BJ (cell line): Measurements from ENCODE around the gene AKR1B1. TPM values are rescaled to one million over a fixed set of nuclear protein-coding genes. Genes with fewer than 3 reads are reported as not detected.

Experiments used
- CTCF ChIA-PET: fragments of 350-600 bp; formaldehyde crosslinking; extraction: SDS; loops from one replicate; lab custom pipeline; 2021; ENCODE audit warnings: antibody characterized with exemption, inconsistent platforms; lab: Yijun Ruan, JAX
- POLR2A ChIA-PET: fragments of 300-600 bp; sonication (Branson Sonifier 250); formaldehyde crosslinking; extraction: SDS; loops from one replicate; lab custom pipeline; 2021; ENCODE audit warnings: antibody characterized with exemption; lab: Charles Lee
- DNase-seq: peaks from one replicate; pipeline ENCODE4 v3.0.0-alpha.2; 2011; ENCODE audit warnings: low read depth
- H3K27me3 ChIP-seq: 2 replicates; pipeline ENCODE4 v1.6.0; 2011; ENCODE audit warnings: low read length; ENCODE audit not compliant: control insufficient read depth, insufficient read depth
- H3K36me3 ChIP-seq: 2 replicates; pipeline ENCODE4 v1.5.1; 2011; ENCODE audit warnings: low read length; ENCODE audit not compliant: control insufficient read depth, insufficient read depth
- H3K4me3 ChIP-seq: 2 replicates; pipeline ENCODE4 v1.5.1; 2011; ENCODE audit warnings: low read depth, mild to moderate bottlenecking, control low read depth, low read length
- CTCF ChIP-seq: IDR thresholded peaks from 2 replicates; pipeline ENCODE4 v1.5.1; 2011; ENCODE audit warnings: low read depth, mild to moderate bottlenecking, control low read depth, inconsistent platforms, low read length, moderate library complexity; ENCODE audit not compliant: insufficient read depth
- polyA plus RNA-seq: library from polyadenylated mRNA; depleted of rRNA; stranded (reverse); fragments of >200 nt; gene quantifications from 2 replicates; pipeline ENCODE4 v1.2.3, GENCODE V29; 2011

AKR1B1 gene
- polyA plus RNA-seq, 1 experiment = 331 TPM

DNA sequence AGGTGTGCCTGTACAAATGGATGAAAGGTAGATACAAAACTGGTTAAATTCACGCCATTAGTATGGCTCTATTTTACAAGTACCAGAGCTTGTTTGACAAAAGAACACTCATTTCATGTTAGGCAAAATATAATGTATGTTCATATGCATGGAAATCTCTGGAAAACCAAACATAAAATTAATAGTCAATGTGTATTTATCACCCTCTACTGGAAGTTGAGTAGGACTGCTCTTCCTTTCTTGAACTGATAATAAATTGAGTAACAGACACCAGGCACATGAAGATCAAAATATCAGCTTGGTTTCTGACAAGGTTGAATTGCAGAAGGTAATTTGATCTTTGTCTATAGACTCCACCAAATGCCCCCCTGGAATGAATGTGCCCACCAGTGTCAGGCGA lies 19.8 kb upstream of the AKR1B1 start:
- POLR2A ChIA-PET = no interaction called here
- TF ChIP-seq CTCF = no peak; the same call in 1 of the 2 replicates
- no peak for DNase-seq
- H3K4me3 ChIP-seq = no peak overlapping the region
- CTCF ChIA-PET = interaction anchor here (0.9 to 6.7 kb wide), 12 partner anchors 8 to 120 kb away, joined by 3 to 56 read pairs (median 8); partner anchors contain the start of gene AKR1B1
- no peaks in the 10 kb centered on the region for H3K36me3 ChIP-seq
- no peaks in the 10 kb centered on the region for H3K27me3 ChIP-seq

- TF ChIP-seq CTCF = no peak
- CTCF ChIA-PET = interaction anchor here (0.9 to 6.7 kb wide), 12 partner anchors 8 to 121 kb away, joined by 3 to 56 read pairs (median 6); partner anchors contain the start of gene AKR1B1
Observed at GRCh38 chr7:134477954-134478353, 19.1 kb upstream of the AKR1B1 start.

GRCh38 chr7:134476044-134476443 lies 17.1 kb upstream of the AKR1B1 start:
- POLR2A ChIA-PET = no interaction called here
- Histone ChIP-seq H3K27me3 (no peaks in the 10 kb centered on the region), H3K4me3 (no peak overlapping the region), H3K36me3 (no peaks in the 10 kb centered on the region)
- no peak for TF ChIP-seq CTCF
- CTCF ChIA-PET = interaction anchor here (2.4 kb wide), 1 partner anchor 43 kb away, joined by 8 read pairs; no protein-coding TSS in a partner anchor
- no peak for DNase-seq

More at GRCh38 chr7:134477954-134478353, 19.1 kb upstream of the AKR1B1 start:
- H3K36me3 ChIP-seq = no peaks in the 10 kb centered on the region
- H3K4me3 ChIP-seq = no peak overlapping the region
- DNase-seq = no peak
- H3K27me3 ChIP-seq = no peaks in the 10 kb centered on the region
- POLR2A ChIA-PET = no interaction called here

DNA sequence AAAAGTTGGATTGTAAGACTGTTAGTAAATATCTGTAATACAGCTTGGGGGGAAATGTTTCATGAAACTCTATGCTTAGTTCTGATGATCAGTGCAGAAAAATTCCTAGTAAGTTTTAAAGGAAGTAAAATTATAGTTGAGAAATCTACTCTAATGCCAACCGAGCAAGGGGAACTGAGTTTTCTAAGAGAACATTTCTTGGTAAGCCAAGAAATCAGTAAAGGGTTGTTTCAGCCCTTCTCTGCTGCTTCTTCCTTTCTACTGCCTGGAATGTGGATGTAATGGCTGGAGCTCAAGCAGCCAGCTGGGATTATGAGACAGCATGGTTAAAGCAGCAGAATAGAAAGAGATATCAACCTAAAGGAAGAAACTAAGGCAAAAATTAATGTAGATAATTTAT lies 15.9 kb upstream of the AKR1B1 start:
- CTCF ChIA-PET = interaction anchor here (0.8 to 2.4 kb wide), 3 partner anchors 10 to 42 kb away, joined by 3 to 8 read pairs (median 3); no protein-coding TSS in a partner anchor
- TF ChIP-seq CTCF = no peak
- Histone ChIP-seq H3K27me3 (no peaks in the 10 kb centered on the region), H3K4me3 (no peak overlapping the region), H3K36me3 (no peaks in the 10 kb centered on the region)
- POLR2A ChIA-PET = no interaction called here
- no peak for DNase-seq

DNA sequence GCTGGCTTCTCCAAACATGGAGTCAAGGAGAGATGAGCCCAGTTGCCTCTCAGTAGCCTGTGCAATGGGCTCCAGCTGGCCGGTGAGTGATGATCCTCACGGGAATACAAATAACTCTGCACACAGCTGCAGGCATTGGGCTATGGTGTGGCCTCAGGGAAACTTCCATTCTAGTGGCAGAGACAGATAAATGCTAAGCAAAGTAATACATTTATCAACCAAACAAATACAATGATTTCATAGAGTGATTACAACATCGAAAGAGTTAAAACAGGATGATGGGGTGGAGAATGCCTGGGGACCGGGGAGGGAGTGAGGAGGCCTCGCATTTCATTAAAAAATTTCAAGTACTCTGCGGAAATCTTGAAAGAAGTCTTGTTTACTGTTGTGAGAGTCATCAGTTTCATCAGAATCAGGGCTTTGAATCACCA lies 15.0 kb upstream of the AKR1B1 start:
- POLR2A ChIA-PET = no interaction called here

More for the DNA sequence above, 15.0 kb upstream of the AKR1B1 start:
- no peak for TF ChIP-seq CTCF
- no peaks in the 10 kb centered on the region for H3K36me3 ChIP-seq
- CTCF ChIA-PET = interaction anchor here (2.4 kb wide), 1 partner anchor 41 kb away, joined by 8 read pairs; no protein-coding TSS in a partner anchor
- DNase-seq = no peak
- no peaks in the 10 kb centered on the region for H3K27me3 ChIP-seq
- no peak overlapping the region for H3K4me3 ChIP-seq
